NCI-H345 treated with DMSO at 0.1 percent for 48 hours (cell line): ENCODE measurements around the gene PRDM15.

Source experiments
- DNase-seq: peaks from one replicate; lab custom pipeline; 2025; ENCODE audit not compliant: unreplicated experiment; lab: John Stamatoyannopoulos, UW

Gene PRDM15

GRCh38 chr21:41865002-41865777, 14.0 kb downstream of the PRDM15 start:
- DNase-seq, result no peak

DNA sequence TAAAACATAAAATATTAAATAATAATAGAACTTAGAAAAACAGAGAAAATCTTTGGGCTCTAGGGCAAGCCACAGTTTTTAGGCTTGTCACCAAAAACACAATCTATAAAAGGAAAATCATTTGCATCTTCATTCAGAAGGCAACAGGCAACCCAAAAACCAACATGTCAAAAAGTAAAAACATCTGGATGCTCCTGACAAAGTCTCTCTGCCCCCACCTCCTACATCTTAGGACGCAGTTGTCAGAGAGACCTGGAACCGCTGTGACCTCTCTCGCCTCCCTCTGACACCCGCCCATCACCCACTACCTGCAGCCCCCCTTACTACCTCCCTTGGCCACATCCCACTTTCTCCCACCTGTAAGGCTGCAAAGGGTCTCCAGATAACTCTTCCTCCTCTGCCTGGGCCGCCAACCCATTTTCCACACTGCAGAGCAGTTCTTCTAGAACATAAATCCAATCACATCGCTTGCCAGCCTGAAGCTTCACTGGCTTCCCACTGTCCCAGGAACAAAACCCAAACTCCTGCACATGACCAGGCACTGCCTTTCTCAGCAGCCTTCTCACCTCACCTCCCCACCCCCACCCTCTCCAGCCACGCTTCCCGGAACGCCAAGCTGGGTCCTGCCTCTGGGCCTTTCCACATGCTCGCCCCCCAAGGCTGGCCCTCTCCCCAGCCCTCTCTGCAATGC, 14.7 kb downstream of the PRDM15 start:
- no peak for DNase-seq

DNA sequence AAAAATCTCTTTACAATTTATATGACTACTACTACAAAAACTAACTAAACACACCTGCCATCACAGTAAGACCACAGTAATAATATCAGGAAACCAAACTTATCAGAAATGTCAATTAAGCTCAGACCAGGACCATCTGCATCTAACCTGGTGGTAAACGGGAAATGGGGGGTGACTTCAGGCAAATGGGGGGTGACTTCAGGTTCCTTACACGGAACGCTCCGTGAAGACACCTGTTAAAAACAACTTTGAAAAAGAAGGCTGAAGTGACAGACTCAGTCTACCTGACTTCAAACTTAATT, 15.8 kb downstream of the PRDM15 start:
- DNase-seq, result no peak

GRCh38 chr21:41861987-41862386, 17.2 kb downstream of the PRDM15 start:
- no peak for DNase-seq

GRCh38 chr21:41861255-41861654, 17.9 kb downstream of the PRDM15 start:
- DNase-seq, result no peak

DNA sequence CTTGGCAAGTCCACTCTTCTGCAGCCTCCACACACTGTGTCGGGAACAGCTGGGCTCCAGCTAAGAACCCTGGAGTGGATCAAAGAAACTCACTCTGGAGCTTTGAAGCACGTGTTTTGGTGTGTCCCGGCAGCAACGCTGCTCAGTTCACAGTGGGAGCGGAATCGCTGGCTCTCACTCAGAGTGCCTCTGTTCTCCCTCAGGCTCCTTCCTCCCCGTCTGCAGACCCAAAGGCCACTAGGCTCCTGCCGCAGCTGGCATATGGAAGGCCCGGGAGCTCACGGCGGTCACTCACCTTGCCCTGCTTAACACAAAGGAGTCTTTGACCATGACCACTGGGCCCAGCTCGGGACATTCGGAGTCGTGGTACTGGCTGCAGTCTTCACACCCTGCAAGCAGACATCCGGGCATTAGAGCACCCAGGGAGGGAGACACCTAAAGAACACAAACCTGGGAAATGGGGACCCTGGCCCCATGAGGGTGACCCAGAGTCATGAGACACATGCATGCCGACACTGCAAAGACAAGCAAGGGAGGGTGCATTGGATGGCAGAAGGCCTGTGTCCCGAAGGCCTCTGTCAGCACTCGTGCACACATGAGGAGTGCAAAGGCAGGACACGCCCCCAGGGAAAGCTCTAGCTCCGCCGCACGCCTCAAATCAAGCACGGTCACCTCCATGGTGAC, 19.7 kb downstream of the PRDM15 start:
- DNase-seq, result no peak

DNA sequence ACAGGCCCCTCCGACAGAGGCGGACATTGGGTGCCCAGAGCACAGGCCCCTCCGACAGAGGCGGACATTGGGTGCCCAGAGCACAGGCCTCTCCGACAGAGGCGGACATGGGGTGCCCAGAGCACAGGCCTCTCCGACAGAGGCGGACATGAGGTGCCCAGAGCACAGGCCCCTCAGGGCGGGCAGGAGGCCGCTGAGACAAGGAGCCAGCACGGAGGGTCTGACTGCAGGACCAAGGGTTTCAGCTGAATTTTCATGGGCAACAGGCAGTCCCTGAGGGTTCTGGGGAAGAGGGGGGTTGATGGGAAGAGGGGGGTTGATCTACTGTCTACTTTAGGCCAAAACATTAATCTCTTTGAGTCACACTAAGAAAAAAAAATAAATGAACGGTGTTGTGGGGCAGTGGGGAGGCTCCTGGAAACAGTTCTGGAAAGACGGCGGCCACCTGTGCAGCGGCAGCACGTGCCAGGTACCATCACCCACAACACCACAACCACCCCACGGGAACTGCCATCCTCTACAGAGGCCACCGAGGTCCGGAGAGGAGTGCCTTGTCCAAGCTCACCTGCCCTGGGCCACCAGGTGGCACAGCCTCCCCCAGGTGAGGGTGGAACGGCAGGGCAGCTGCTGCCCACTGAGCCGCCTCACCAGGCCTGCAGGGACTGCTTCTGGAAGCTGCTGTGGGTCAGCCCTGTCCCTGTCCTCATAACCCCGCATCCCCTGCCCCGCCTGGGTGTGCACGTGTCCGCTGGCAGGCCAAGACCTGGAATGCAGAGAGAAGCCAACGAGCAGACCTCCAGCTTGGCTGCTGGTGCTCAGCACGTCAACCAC, 20.5 kb downstream of the PRDM15 start:
- DNase-seq, result no peak

- DNase-seq, result no peak
Observed at GRCh38 chr21:41857771-41858300, 21.3 kb downstream of the PRDM15 start.

- no peak for DNase-seq
Observed at GRCh38 chr21:41856572-41856971, 22.6 kb downstream of the PRDM15 start.

- no peak for DNase-seq
Observed at GRCh38 chr21:41854426-41854995, 24.6 kb downstream of the PRDM15 start.

GRCh38 chr21:41852929-41853320, 26.2 kb downstream of the PRDM15 start:
- DNase-seq, result no peak

DNA sequence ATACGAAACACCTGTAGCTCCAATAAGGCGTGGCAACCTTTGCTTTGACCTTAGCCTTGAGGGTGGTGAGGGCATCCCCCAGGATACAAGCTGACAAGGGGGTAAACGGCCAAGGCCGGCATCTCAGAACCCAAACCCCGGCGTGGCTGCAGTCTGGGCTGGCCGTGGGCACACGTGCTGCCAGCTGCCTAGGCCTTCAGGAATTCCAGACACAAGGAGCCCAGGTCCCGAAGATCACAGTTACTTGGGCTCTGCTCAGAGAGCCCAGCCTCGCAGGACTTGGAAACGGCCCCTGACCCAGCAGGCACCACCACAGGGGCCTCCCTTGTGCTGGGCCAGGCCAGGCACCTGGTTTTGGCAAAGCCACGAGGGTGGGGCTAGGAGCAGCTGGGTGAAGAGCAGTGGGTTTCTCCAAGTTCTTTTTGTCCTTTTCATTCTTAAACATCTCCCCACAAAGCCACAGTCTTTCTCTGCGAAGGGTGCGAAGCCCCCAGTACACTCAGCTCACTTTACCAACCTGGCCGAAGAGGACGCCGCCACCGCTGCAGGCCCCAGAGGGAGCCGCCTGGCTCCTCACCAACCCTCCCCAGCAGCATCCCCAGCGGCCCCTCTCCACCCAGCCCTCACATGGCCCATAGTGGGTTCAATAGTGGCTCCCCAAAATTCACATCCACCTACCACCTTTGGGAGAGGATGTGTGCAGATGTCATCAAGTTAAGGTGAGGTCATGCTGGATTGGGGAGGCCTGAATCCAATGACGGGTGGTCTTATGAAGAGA, 26.8 kb downstream of the PRDM15 start:
- DNase-seq, result no peak

GRCh38 chr21:41851090-41851790, 27.9 kb downstream of the PRDM15 start:
- peak; percentile 87 for DNase-seq

- no peak for DNase-seq
Observed at GRCh38 chr21:41850085-41850484, 29.1 kb downstream of the PRDM15 start.

DNA sequence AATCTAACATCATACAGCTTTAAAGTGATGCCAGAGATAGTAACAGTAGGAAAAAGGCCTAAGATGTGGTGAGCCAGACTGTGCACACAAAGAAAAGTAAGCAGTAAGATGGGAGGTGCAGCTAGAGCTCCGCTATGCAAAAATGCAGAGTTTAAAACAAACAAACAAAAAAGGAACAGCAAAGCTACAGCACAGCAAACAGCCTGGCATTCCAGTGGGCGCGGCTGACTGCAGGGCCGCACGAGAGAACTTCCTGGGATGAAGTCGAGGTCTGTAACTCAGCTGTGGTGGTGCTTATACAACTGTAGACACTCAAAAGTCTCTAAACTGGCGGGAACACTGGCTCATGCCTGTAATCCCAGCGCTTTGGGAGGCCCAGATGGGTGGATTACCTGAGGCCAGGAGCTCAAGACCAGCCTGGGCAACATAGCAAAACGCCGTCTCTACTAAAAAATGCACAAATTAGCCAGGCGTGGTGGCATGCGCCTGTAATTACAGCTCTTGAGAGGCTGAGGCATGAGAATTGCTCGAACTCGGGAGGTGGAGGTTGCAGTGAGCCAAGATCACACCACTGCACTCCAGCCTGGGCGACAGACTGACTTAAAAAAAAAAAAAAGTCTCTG, 30.1 kb downstream of the PRDM15 start:
- DNase-seq, result no peak

GRCh38 chr21:41848533-41848932, 30.6 kb downstream of the PRDM15 start:
- DNase-seq, result no peak

DNA sequence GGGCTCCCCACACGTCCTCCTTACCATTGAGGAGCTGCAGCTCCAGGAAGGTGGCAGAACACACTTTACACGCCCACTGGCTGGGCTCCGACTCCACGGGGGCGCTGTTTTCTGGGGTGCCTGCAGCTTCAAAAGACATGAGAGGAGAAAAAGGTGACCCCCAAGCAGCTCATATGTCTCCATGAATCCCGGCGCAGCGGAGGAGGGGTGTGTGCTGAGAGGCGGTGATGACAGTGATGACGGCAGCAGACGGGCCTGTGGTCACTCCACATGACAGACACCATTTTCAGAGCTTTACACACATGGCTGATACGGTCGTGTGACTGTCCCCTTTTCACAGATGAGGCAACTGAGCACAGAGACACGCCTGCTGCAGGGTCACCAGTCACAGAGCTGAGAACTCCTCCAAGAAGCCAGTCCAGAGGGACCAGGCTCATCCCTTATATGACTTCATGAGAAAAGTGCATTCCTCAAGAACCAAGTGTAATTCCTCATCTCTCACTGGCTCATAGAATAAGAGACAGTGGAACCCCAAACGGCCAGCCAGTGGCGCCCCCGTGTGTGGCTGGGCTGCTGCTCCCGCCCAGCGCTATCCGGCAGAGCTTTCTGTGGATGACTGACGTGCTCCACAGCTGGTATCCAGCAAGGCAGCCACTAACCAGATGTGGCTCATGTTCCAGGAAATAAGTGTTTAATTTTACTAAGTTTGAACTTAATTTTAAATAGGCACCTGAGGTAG, 31.9 kb downstream of the PRDM15 start:
- DNase-seq, result no peak

- no peak for DNase-seq
Observed at GRCh38 chr21:41846536-41846935, 32.6 kb downstream of the PRDM15 start.

- no peak for DNase-seq
Observed at GRCh38 chr21:41846033-41846317, 33.2 kb downstream of the PRDM15 start.
